ENCODE data around the gene CAMKK1. TPM values are rescaled to one million over a fixed set of nuclear protein-coding genes. Genes with fewer than 3 reads are reported as not detected.

Gene CAMKK1
- total RNA-seq, 1 donor from 2014 or later = 3.8 TPM

- H3K4me1 ChIP-seq (ENCODE audit: insufficient read depth, low read length) = peaks cover 9% of the 10 kb centered on the region
- TF ChIP-seq EZH2 (IDR thresholded peaks at IDR 0.05; ENCODE audit: insufficient read depth, low read length) = no peak
- TF ChIP-seq, protein P1, sequence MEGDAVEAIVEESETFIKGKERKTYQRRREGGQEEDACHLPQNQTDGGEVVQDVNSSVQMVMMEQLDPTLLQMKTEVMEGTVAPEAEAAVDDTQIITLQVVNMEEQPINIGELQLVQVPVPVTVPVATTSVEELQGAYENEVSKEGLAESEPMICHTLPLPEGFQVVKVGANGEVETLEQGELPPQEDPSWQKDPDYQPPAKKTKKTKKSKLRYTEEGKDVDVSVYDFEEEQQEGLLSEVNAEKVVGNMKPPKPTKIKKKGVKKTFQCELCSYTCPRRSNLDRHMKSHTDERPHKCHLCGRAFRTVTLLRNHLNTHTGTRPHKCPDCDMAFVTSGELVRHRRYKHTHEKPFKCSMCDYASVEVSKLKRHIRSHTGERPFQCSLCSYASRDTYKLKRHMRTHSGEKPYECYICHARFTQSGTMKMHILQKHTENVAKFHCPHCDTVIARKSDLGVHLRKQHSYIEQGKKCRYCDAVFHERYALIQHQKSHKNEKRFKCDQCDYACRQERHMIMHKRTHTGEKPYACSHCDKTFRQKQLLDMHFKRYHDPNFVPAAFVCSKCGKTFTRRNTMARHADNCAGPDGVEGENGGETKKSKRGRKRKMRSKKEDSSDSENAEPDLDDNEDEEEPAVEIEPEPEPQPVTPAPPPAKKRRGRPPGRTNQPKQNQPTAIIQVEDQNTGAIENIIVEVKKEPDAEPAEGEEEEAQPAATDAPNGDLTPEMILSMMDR (IDR thresholded peaks at IDR 0.05; ENCODE audit: insufficient read depth, low read depth, low read length) = no peak
- peaks cover 7% of the 10 kb centered on the region for H3K4me1 Mint-ChIP-seq (ENCODE audit: low read depth, unreplicated experiment)
- no peak overlapping the region for H3K9ac ChIP-seq (ENCODE audit: low read length)
- H3K4me3 Mint-ChIP-seq (ENCODE audit: unreplicated experiment) = no peak overlapping the region
- peaks cover 2% of the 10 kb centered on the region for H3K36me3 Mint-ChIP-seq (ENCODE audit: low read depth, unreplicated experiment)
- H3K27me3 ChIP-seq (ENCODE audit: insufficient read depth, low read length) = no peaks in the 10 kb centered on the region
- no peak overlapping the region for H3K4me3 ChIP-seq (ENCODE audit: insufficient read depth, low read depth, low read length)
- H4K20me1 ChIP-seq (ENCODE audit: insufficient read depth, low read length) = no peaks in the 10 kb centered on the region
- H3K79me2 ChIP-seq (ENCODE audit: insufficient read depth, low read length) = no peaks in the 10 kb centered on the region
- H3K36me3 ChIP-seq (ENCODE audit: insufficient read depth, low read length) = no peaks in the 10 kb centered on the region
- no peak for FAIRE-seq
- no peak overlapping the region for H3K27ac ChIP-seq (ENCODE audit: low read depth, low read length)
- peaks cover 5% of the 10 kb centered on the region for H3K27me3 Mint-ChIP-seq (ENCODE audit: low read depth, unreplicated experiment)
- no peak for DNase-seq (ENCODE audit: low read depth)
- peak overlapping the region; percentile 53 for H3K27ac Mint-ChIP-seq (ENCODE audit: unreplicated experiment)
- no peak overlapping the region for H2AFZ ChIP-seq (ENCODE audit: low read depth, low read length)
- H3K9me3 ChIP-seq (ENCODE audit: insufficient read depth, low read depth, low read length) = no peaks in the 10 kb centered on the region
- no peak overlapping the region for H3K4me2 ChIP-seq (ENCODE audit: low read length)
- H3K9me3 Mint-ChIP-seq (ENCODE audit: unreplicated experiment) = peaks cover 3% of the 10 kb centered on the region
Observed at GRCh38 chr17:3937359-3937758, 44.5 kb upstream of the CAMKK1 start.

DNA sequence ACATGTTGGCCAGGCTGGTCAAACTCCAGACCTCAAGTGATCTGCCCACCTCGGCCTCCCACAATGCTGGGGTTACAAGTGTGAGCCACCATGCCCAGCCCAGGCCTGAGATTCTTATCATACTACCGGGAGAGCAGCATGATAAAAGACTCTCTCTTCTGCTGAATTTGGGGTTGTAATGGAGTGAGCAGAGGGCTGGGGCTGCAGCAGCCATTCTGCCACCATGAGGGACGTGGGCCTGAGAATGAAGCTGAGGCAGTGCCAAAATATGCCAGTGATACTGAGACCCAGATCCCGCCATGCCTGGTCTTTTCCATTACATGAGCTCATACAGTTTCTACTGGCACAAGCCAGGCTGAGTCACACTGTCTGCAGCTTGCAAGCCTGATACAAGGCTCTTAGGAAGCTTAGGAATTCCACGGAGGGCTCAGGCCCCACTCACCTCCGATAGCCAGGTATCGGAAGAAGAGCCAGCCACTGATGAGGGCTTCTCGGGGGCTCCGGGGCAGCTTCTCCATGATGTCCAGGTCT, 43.0 kb upstream of the CAMKK1 start:
- FAIRE-seq = no peak
- H3K4me3 ChIP-seq (ENCODE audit: insufficient read depth, low read depth, low read length) = no peak overlapping the region
- H3K27ac Mint-ChIP-seq (ENCODE audit: unreplicated experiment) = peak overlapping the region; percentile 88
- TF ChIP-seq EZH2 (IDR thresholded peaks at IDR 0.05; ENCODE audit: insufficient read depth, low read length) = no peak
- H3K79me2 ChIP-seq (ENCODE audit: insufficient read depth, low read length) = no peaks in the 10 kb centered on the region
- H3K27ac ChIP-seq (ENCODE audit: low read depth, low read length) = peak overlapping the region; percentile 36
- peak overlapping the region; percentile 9 for H3K4me3 Mint-ChIP-seq (ENCODE audit: unreplicated experiment)
- peaks cover 2% of the 10 kb centered on the region for H3K36me3 Mint-ChIP-seq (ENCODE audit: low read depth, unreplicated experiment)
- H3K4me1 Mint-ChIP-seq (ENCODE audit: low read depth, unreplicated experiment) = peaks cover 7% of the 10 kb centered on the region
- H3K9ac ChIP-seq (ENCODE audit: low read length) = no peak overlapping the region
- H3K27me3 Mint-ChIP-seq (ENCODE audit: low read depth, unreplicated experiment) = peaks cover 10% of the 10 kb centered on the region
- H3K36me3 ChIP-seq (ENCODE audit: insufficient read depth, low read length) = no peaks in the 10 kb centered on the region
- H4K20me1 ChIP-seq (ENCODE audit: insufficient read depth, low read length) = no peaks in the 10 kb centered on the region
- H2AFZ ChIP-seq (ENCODE audit: low read depth, low read length) = peak overlapping the region; percentile 10
- H3K9me3 Mint-ChIP-seq (ENCODE audit: unreplicated experiment) = peaks cover 3% of the 10 kb centered on the region
- no peak overlapping the region for H3K4me2 ChIP-seq (ENCODE audit: low read length)
- H3K4me1 ChIP-seq (ENCODE audit: insufficient read depth, low read length) = peaks cover 9% of the 10 kb centered on the region
- no peaks in the 10 kb centered on the region for H3K27me3 ChIP-seq (ENCODE audit: insufficient read depth, low read length)
- DNase-seq (ENCODE audit: low read depth) = peak; percentile 82
- no peaks in the 10 kb centered on the region for H3K9me3 ChIP-seq (ENCODE audit: insufficient read depth, low read depth, low read length)

DNA sequence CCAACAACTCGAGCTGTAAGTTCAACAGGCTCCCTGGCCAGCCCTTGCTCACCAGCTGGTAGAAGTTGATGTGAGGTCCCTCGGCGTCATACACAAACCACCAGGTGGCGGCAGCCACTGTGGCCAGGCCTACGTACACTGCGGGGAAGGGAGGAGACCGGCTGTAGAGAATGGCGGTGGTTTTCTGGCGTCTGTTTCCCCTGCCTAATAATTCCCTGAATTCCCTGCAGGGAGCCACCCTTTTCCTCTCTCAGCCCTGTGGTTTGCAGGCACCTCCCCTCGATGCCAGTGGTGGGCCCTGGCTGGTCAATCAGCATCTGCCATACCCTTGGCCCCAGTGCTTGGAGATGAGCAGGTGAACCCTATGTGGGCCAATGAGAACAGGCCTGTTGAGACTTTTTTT, 42.3 kb upstream of the CAMKK1 start:
- Histone ChIP-seq H2AFZ (ENCODE audit: low read depth, low read length) (peak overlapping the region; percentile 45), H3K27ac (ENCODE audit: low read depth, low read length) (no peak overlapping the region), H3K4me2 (ENCODE audit: low read length) (peak overlapping the region; percentile 25), H3K4me3 (ENCODE audit: insufficient read depth, low read depth, low read length) (no peak overlapping the region), H3K9me3 (ENCODE audit: insufficient read depth, low read depth, low read length) (no peaks in the 10 kb centered on the region), H3K79me2 (ENCODE audit: insufficient read depth, low read length) (no peaks in the 10 kb centered on the region), H3K4me1 (ENCODE audit: insufficient read depth, low read length) (peaks cover 9% of the 10 kb centered on the region), H3K27me3 (ENCODE audit: insufficient read depth, low read length) (no peaks in the 10 kb centered on the region), H3K36me3 (ENCODE audit: insufficient read depth, low read length) (no peaks in the 10 kb centered on the region), H3K9ac (ENCODE audit: low read length) (no peak overlapping the region), H4K20me1 (ENCODE audit: insufficient read depth, low read length) (no peaks in the 10 kb centered on the region)
- Mint-ChIP-seq H3K4me1 (ENCODE audit: low read depth, unreplicated experiment) (peaks cover 7% of the 10 kb centered on the region), H3K27ac (ENCODE audit: unreplicated experiment) (peak overlapping the region; percentile 41), H3K36me3 (ENCODE audit: low read depth, unreplicated experiment) (peaks cover 2% of the 10 kb centered on the region), H3K4me3 (ENCODE audit: unreplicated experiment) (no peak overlapping the region), H3K9me3 (ENCODE audit: unreplicated experiment) (peaks cover 3% of the 10 kb centered on the region), H3K27me3 (ENCODE audit: low read depth, unreplicated experiment) (peaks cover 10% of the 10 kb centered on the region)
- no peak for FAIRE-seq
- DNase-seq (ENCODE audit: low read depth) = peak; percentile 63
- no peak for TF ChIP-seq EZH2 (IDR thresholded peaks at IDR 0.05; ENCODE audit: insufficient read depth, low read length)
- TF ChIP-seq, protein P1 (IDR thresholded peaks at IDR 0.05; ENCODE audit: insufficient read depth, low read depth, low read length) = peak; percentile 61

Data from astrocyte (in vitro differentiated cells and primary cell).